NCI-H1105 (cell line): Measurements from ENCODE around the gene FOLR2.

Experiments
- DNase-seq: peaks from one replicate; lab custom pipeline; 2025; lab: John Stamatoyannopoulos, UW

FOLR2 gene

GRCh38 chr11:72229925-72230763, 13.6 kb downstream of the FOLR2 start:
- DNase-seq = no peak

GRCh38 chr11:72230764-72231365, 14.3 kb downstream of the FOLR2 start:
- DNase-seq = no peak

- DNase-seq = no peak
These were observed 15.0 kb downstream of the FOLR2 start for GRCh38 chr11:72231396-72232259.

GRCh38 chr11:72232260-72233055, 15.9 kb downstream of the FOLR2 start:
- no peak for DNase-seq

- no peak for DNase-seq
These were observed 16.6 kb downstream of the FOLR2 start for GRCh38 chr11:72233056-72233772.

- DNase-seq = no peak
These were observed 17.3 kb downstream of the FOLR2 start for GRCh38 chr11:72233773-72234513.

GRCh38 chr11:72234514-72234830, 17.9 kb downstream of the FOLR2 start:
- DNase-seq = no peak

- no peak for DNase-seq
These were observed 18.3 kb downstream of the FOLR2 start for GRCh38 chr11:72234920-72235319.

- no peak for DNase-seq
These were observed 18.9 kb downstream of the FOLR2 start for GRCh38 chr11:72235351-72236057.

GRCh38 chr11:72236083-72236697, 19.6 kb downstream of the FOLR2 start:
- DNase-seq = no peak

- no peak for DNase-seq
These were observed 20.1 kb downstream of the FOLR2 start for GRCh38 chr11:72236774-72237111.

GRCh38 chr11:72237112-72237931, 20.7 kb downstream of the FOLR2 start:
- no peak for DNase-seq

GRCh38 chr11:72238040-72238450, 21.5 kb downstream of the FOLR2 start:
- DNase-seq = no peak

- no peak for DNase-seq
These were observed 22.1 kb downstream of the FOLR2 start for GRCh38 chr11:72238492-72239312.

GRCh38 chr11:72239313-72239848, 22.8 kb downstream of the FOLR2 start:
- peak; percentile 17 for DNase-seq

GRCh38 chr11:72239849-72240460, 23.4 kb downstream of the FOLR2 start:
- no peak for DNase-seq
